GM18951 (cell line): ENCODE measurements around the gene IL19.

ENCODE experiments used
- POLR2A ChIP-seq: IDR thresholded peaks from 4 replicates; pipeline ENCODE4 v1.6.1; 2011; ENCODE audit warnings: mild to moderate bottlenecking; ENCODE audit not compliant: insufficient read length, insufficient read depth; ENCODE audit errors: extremely low read depth
- in situ Hi-C: fragments of 300-500 bp; cut with MboI; formaldehyde crosslinking; loops from one replicate; pipeline ENCODE4 v1.12.0; 2022; ENCODE audit warnings: low sequenced_read_pairs, mixed read lengths, inconsistent platforms; ENCODE audit not compliant: unreplicated experiment

Gene IL19

GRCh38 chr1:206826394-206826793 lies 55.8 kb downstream of the IL19 start:
- in situ Hi-C loops: no loop called here

GRCh38 chr1:206828061-206828460 lies 57.5 kb downstream of the IL19 start:
- in situ Hi-C loops: no loop called here
- TF ChIP-seq POLR2A: no peak

More at GRCh38 chr1:206826394-206826793, 55.8 kb downstream of the IL19 start:
- TF ChIP-seq POLR2A: no peak

GRCh38 chr1:206828765-206829164 lies 58.2 kb downstream of the IL19 start:
- TF ChIP-seq POLR2A: no peak
- in situ Hi-C loops: no loop called here

GRCh38 chr1:206829282-206829681 lies 58.7 kb downstream of the IL19 start:
- no peak for TF ChIP-seq POLR2A
- in situ Hi-C loops: no loop called here

GRCh38 chr1:206829875-206830274 lies 59.3 kb downstream of the IL19 start:
- in situ Hi-C loops: no loop called here
- TF ChIP-seq POLR2A: no peak

- in situ Hi-C loops: no loop called here
- TF ChIP-seq POLR2A: no peak
These were observed 61.1 kb downstream of the IL19 start for GRCh38 chr1:206831650-206832049.

GRCh38 chr1:206832352-206832880 lies 61.8 kb downstream of the IL19 start:
- in situ Hi-C loops: no loop called here
- no peak for TF ChIP-seq POLR2A

GRCh38 chr1:206833106-206833680 lies 62.6 kb downstream of the IL19 start:
- TF ChIP-seq POLR2A: no peak
- in situ Hi-C loops: no loop called here

GRCh38 chr1:206833801-206834200 lies 63.2 kb downstream of the IL19 start:
- in situ Hi-C loops: no loop called here

GRCh38 chr1:206834217-206834616 lies 63.6 kb downstream of the IL19 start:
- in situ Hi-C loops: no loop called here

More at GRCh38 chr1:206833801-206834200, 63.2 kb downstream of the IL19 start:
- no peak for TF ChIP-seq POLR2A

GRCh38 chr1:206834711-206835110 lies 64.1 kb downstream of the IL19 start:
- TF ChIP-seq POLR2A: no peak
- in situ Hi-C loops: no loop called here

More at GRCh38 chr1:206834217-206834616, 63.6 kb downstream of the IL19 start:
- no peak for TF ChIP-seq POLR2A

GRCh38 chr1:206835186-206835585 lies 64.6 kb downstream of the IL19 start:
- no peak for TF ChIP-seq POLR2A
- in situ Hi-C loops: no loop called here

- TF ChIP-seq POLR2A: no peak
- in situ Hi-C loops: no loop called here
These were observed 65.5 kb downstream of the IL19 start for GRCh38 chr1:206836111-206836510.

GRCh38 chr1:206839006-206839560 lies 68.5 kb downstream of the IL19 start:
- TF ChIP-seq POLR2A: no peak
- in situ Hi-C loops: no loop called here
